ENCODE measurements around the gene RAB44. TPM values are rescaled to one million over a fixed set of nuclear protein-coding genes. Genes with fewer than 3 reads are reported as not detected.

Gene RAB44
- total RNA-seq, 1 experiment from 2014 or later: not detected

DNA sequence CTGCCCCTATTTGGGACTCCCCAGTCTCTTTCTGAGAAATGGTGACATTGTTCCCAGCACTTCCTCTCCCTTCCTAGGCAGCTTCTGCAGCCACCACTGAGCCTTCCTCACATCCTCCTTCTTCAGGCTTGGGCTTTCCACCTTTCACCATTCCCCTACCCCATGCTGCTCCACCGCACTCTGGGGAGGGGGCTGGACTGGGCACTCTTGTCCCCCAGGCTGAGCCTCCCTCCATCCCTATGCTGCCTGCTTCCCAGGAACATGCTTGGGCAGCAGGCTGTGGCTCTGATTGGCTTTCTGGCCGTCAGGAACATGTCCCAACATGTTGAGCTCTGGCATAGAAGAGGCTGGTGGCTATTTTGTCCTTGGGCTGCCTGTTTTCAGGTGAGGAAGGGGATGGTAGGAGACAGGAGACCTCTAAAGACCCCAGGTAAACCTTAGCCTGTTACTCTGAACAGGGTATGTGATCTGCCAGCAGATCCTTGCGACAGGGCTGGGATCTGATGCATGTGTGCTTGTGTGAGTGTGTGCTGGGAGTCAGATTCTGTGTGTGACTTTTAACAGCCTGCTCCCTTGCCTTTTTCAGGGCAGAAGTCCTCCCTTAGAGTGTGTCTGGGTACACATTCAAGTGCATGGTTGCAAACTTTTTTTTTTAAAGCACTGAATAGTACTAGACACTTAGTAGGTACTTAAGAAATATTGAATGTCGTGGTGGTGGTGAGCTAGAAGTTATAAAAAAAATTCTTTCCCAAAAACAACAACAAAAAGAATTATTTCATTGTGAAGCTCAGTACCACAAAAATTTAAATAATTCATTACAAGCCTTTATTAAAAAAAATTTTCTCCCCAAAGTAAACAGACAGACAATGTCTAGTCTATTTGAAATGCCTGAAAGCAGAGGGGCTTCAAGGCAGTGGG, 21.2 kb upstream of the RAB44 start:
- intact Hi-C loops (cut with micrococcal nuclease; ENCODE audit: unreplicated experiment): no loop called here
- DNase-seq: no peak
- no peaks in the 10 kb centered on the region for H3K36me3 ChIP-seq (ENCODE audit: control insufficient read depth, insufficient read depth, low read length)
- BruUV-seq (replicated peaks): no TSS peak
- H3K4me1 Mint-ChIP-seq (ENCODE audit: low read depth, unreplicated experiment): peaks cover 28% of the 10 kb centered on the region
- H3K36me3 Mint-ChIP-seq (ENCODE audit: insufficient read depth, unreplicated experiment): peaks cover 6% of the 10 kb centered on the region
- ChIA-PET CTCF (interaction anchor here (0.6 kb wide), 1 partner anchor 539 kb away, joined by 4 read pairs; no protein-coding TSS in a partner anchor), POLR2A (no interaction called here)
- no peak overlapping the region for H3K4me3 Mint-ChIP-seq (ENCODE audit: unreplicated experiment)
- H3K27me3 ChIP-seq (replicated peaks; ENCODE audit: control insufficient read depth, insufficient read depth, low read length): no peaks in the 10 kb centered on the region
- no peak overlapping the region for H3K4me3 ChIP-seq (ENCODE audit: low read depth, low read length)
- peaks cover 9% of the 10 kb centered on the region for H3K4me1 ChIP-seq
- H3K27ac Mint-ChIP-seq (ENCODE audit: unreplicated experiment): no peak overlapping the region
- TF ChIP-seq, protein P1, sequence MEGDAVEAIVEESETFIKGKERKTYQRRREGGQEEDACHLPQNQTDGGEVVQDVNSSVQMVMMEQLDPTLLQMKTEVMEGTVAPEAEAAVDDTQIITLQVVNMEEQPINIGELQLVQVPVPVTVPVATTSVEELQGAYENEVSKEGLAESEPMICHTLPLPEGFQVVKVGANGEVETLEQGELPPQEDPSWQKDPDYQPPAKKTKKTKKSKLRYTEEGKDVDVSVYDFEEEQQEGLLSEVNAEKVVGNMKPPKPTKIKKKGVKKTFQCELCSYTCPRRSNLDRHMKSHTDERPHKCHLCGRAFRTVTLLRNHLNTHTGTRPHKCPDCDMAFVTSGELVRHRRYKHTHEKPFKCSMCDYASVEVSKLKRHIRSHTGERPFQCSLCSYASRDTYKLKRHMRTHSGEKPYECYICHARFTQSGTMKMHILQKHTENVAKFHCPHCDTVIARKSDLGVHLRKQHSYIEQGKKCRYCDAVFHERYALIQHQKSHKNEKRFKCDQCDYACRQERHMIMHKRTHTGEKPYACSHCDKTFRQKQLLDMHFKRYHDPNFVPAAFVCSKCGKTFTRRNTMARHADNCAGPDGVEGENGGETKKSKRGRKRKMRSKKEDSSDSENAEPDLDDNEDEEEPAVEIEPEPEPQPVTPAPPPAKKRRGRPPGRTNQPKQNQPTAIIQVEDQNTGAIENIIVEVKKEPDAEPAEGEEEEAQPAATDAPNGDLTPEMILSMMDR (IDR thresholded peaks at IDR 0.05; ENCODE audit: insufficient read depth in 1 of 2, low read depth in 1 of 2, low read length in 1 of 2, severe bottlenecking in 1 of 2, unreplicated experiment in 1 of 2): no peak
- H3K9me3 Mint-ChIP-seq (ENCODE audit: unreplicated experiment): no peaks in the 10 kb centered on the region
- H3K9me3 ChIP-seq: no peaks in the 10 kb centered on the region
- no peaks in the 10 kb centered on the region for H3K27me3 Mint-ChIP-seq (ENCODE audit: insufficient read depth, unreplicated experiment)

DNA sequence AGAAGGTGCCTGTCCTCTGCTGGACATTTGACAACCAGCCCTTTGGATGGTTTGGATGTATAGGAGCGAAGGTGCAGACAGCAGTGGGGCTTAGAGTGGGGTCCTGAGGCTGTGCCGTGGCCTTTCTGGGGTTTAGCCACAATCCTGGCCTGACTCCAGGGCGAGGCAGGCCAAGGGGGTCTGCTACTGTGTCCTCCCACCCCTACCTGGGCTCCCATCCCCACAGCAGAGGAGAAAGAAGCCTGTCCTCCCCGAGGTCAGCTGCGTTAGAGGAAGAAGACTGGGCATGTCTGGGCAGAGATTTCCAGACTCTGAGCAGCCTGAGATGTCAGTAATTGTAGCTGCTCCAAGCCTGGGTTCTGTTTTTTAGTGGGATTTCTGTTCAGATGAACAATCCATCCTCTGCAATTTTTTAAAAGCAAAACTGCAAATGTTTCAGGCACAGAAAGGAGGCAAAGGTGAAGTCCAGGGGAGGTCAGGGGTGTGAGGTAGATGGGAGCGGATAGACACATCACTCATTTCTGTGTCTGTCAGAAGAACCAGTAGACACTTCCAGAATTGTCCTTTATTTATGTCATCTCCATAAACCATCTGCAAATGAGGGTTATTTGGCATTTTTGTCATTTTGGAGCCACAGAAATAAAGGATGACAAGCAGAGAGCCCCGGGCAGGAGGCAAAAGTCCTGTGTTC, 20.4 kb upstream of the RAB44 start:
- Histone ChIP-seq H3K27me3 (replicated peaks; ENCODE audit: control insufficient read depth, insufficient read depth, low read length) (no peaks in the 10 kb centered on the region), H3K9me3 (no peaks in the 10 kb centered on the region), H3K36me3 (ENCODE audit: control insufficient read depth, insufficient read depth, low read length) (no peaks in the 10 kb centered on the region), H3K4me3 (ENCODE audit: low read depth, low read length) (no peak overlapping the region), H3K4me1 (peaks cover 11% of the 10 kb centered on the region)
- no peak for DNase-seq
- Mint-ChIP-seq H3K27me3 (ENCODE audit: insufficient read depth, unreplicated experiment) (no peaks in the 10 kb centered on the region), H3K4me1 (ENCODE audit: low read depth, unreplicated experiment) (peaks cover 30% of the 10 kb centered on the region), H3K36me3 (ENCODE audit: insufficient read depth, unreplicated experiment) (peaks cover 7% of the 10 kb centered on the region), H3K27ac (ENCODE audit: unreplicated experiment) (no peak overlapping the region), H3K4me3 (ENCODE audit: unreplicated experiment) (peak overlapping the region; percentile 95), H3K9me3 (ENCODE audit: unreplicated experiment) (no peaks in the 10 kb centered on the region)
- BruUV-seq (replicated peaks): no TSS peak
- intact Hi-C loops (cut with micrococcal nuclease; ENCODE audit: unreplicated experiment): no loop called here
- ChIA-PET CTCF (no interaction called here), POLR2A (no interaction called here)
- TF ChIP-seq, protein P1 (IDR thresholded peaks at IDR 0.05; ENCODE audit: insufficient read depth in 1 of 2, low read depth in 1 of 2, low read length in 1 of 2, severe bottlenecking in 1 of 2, unreplicated experiment in 1 of 2): no peak

DNA sequence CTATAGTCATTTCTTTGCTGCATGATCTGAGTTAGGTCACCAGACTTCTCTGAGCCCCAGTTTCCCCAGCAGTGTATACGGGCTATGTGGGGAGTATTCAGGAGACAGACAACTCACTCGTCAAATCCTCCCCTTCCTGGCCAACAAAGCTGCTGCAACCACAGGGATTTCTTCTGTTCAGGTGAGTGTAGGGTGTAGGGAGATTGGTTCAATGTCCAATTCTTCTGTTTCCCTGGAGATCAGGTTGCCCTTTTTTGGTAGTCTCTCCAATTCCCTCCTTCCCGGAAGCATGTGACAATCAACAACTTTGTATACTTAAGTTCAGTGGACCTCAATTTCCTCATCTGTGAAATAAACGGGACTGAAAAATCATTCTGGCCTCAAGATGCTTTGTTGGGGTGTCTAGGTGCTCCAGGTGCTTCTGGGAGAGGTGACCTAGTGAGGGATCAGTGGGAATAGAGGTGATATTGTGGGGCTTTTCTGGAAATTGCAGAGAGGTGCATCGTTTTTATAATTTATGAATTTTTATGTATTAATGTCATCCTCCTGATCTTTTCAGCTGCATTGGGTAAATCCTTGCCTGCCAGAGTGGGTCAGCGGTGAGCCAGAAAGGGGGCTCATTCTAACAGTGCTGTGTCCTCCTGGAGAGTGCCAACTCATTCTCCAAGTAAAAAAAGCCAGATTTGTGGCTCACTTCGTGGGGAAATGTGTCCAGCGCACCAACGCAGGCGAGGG, 19.7 kb upstream of the RAB44 start:
- peak overlapping the region; percentile 95 for H3K4me3 Mint-ChIP-seq (ENCODE audit: unreplicated experiment)
- no peaks in the 10 kb centered on the region for H3K9me3 ChIP-seq
- peaks cover 18% of the 10 kb centered on the region for H3K4me1 ChIP-seq
- intact Hi-C loops (cut with micrococcal nuclease; ENCODE audit: unreplicated experiment): loop anchor here (2.0 kb wide), 1 partner anchor 27 kb away; no protein-coding TSS in a partner anchor
- ChIA-PET CTCF (interaction anchor here (0.6 to 2.2 kb wide), 7 partner anchors 12 to 81 kb away, joined by 3 to 19 read pairs (median 5); no protein-coding TSS in a partner anchor), POLR2A (interaction anchor here (0.6 to 1.0 kb wide), 3 partner anchors 54 to 914 kb away, joined by 3 to 4 read pairs (median 4); no protein-coding TSS in a partner anchor)
- no TSS peak for BruUV-seq (replicated peaks)
- H3K9me3 Mint-ChIP-seq (ENCODE audit: unreplicated experiment): no peaks in the 10 kb centered on the region
- TF ChIP-seq, protein P1 (IDR thresholded peaks at IDR 0.05; ENCODE audit: insufficient read depth in 1 of 2, low read depth in 1 of 2, low read length in 1 of 2, severe bottlenecking in 1 of 2, unreplicated experiment in 1 of 2): no peak
- H3K27me3 Mint-ChIP-seq (ENCODE audit: insufficient read depth, unreplicated experiment): no peaks in the 10 kb centered on the region
- H3K36me3 Mint-ChIP-seq (ENCODE audit: insufficient read depth, unreplicated experiment): peaks cover 11% of the 10 kb centered on the region
- H3K4me3 ChIP-seq (ENCODE audit: low read depth, low read length): peak overlapping the region; percentile 75
- peak overlapping the region; percentile 78 for H3K27ac Mint-ChIP-seq (ENCODE audit: unreplicated experiment)
- peaks cover 34% of the 10 kb centered on the region for H3K4me1 Mint-ChIP-seq (ENCODE audit: low read depth, unreplicated experiment)
- no peak for DNase-seq
- no peaks in the 10 kb centered on the region for H3K27me3 ChIP-seq (replicated peaks; ENCODE audit: control insufficient read depth, insufficient read depth, low read length)
- H3K36me3 ChIP-seq (ENCODE audit: control insufficient read depth, insufficient read depth, low read length): no peaks in the 10 kb centered on the region
